ENCODE results near the gene HLX.

DNA sequence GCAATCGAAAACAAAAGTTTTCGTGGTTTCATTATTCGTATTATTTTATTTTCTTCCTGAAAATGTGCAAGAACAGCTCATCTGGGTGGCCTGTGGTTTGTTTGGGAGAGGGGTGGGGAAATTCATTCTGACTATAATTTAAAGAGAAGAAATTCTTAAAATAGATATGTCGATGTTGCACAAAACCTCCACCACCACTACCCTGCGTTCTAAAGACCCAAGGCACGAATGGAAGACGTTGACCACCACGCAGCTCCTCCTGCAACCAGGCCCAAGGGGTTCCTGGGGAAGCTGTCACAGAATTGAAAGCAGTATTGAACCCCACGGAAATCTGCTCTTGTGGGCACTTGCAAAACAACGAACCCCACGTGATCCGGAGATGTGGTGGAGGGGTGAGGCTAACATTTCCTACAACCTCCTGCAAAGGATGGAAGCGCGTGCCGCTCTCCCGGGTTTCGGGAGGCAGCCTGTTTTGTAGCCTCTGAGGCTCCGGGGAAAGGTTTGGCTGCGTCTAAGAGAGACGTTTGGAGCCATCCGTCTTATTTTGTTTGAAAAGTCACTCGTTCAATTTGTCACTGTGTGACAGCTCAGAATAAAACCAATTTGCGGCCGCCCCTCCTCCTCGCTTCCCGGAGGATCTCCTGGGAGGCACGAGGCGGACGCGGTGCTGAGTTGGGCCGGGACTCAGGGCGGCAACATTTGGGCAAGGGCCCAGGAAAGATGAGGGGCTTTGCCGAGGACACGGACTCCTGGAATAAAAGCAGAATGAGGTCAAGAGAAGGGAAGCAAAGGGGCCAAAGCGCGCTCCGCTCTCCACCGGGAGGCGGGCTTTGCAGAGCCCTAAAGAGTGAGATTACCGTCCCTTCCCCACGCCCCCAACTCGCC lies 810 bp upstream of the HLX start:
- TF ChIP-seq POLR2AphosphoS5 (IDR thresholded peaks at IDR 0.05; ENCODE audit: insufficient read depth in 1 of 2, low read depth in 1 of 2) (no peak), POLR2A (IDR thresholded peaks at IDR 0.05) (no peak)
- TF ChIP-seq, protein P1, sequence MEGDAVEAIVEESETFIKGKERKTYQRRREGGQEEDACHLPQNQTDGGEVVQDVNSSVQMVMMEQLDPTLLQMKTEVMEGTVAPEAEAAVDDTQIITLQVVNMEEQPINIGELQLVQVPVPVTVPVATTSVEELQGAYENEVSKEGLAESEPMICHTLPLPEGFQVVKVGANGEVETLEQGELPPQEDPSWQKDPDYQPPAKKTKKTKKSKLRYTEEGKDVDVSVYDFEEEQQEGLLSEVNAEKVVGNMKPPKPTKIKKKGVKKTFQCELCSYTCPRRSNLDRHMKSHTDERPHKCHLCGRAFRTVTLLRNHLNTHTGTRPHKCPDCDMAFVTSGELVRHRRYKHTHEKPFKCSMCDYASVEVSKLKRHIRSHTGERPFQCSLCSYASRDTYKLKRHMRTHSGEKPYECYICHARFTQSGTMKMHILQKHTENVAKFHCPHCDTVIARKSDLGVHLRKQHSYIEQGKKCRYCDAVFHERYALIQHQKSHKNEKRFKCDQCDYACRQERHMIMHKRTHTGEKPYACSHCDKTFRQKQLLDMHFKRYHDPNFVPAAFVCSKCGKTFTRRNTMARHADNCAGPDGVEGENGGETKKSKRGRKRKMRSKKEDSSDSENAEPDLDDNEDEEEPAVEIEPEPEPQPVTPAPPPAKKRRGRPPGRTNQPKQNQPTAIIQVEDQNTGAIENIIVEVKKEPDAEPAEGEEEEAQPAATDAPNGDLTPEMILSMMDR (IDR thresholded peaks at IDR 0.05): no peak

Measured in vagina (tissue), 2 donors.